Liver (tissue), 9 donors: ENCODE measurements around the gene FCHSD1. TPM values are rescaled to one million over a fixed set of nuclear protein-coding genes. Genes with fewer than 3 reads are reported as not detected.
A peak's percentile ranks its signal among the peaks of the same experiment; 100 is the strongest.

Experiments
- DNase-seq: peaks from one replicate; pipeline ENCODE4 v3.0.0-alpha.2; 2017; ENCODE audit warnings: low spot score
- H3K27ac ChIP-seq, 2 donors: one replicate each; pipeline ENCODE4 v1.7.0; 2013; ENCODE audit warnings: inconsistent platforms in 2 of 2, low read length in 2 of 2, control low read depth in 1 of 2, low read depth in 1 of 2, mild to moderate bottlenecking in 1 of 2
- H3K27me3 ChIP-seq, 4 donors: one replicate each; pipeline versions ENCODE4 v1.6.1 to v1.7.0; 2013; ENCODE audit warnings: low read length in 3 of 4, inconsistent platforms in 1 of 4, mild to moderate bottlenecking in 1 of 4, moderate library complexity in 1 of 4; ENCODE audit not compliant: control insufficient read depth in 4 of 4, insufficient read depth in 4 of 4
- H3K36me3 ChIP-seq, 4 donors: one replicate each; pipeline versions ENCODE4 v1.6.1 to v1.7.0; 2013; ENCODE audit warnings: low read length in 3 of 4, mild to moderate bottlenecking in 3 of 4, low read depth in 1 of 4, moderate library complexity in 1 of 4; ENCODE audit not compliant: control insufficient read depth in 4 of 4, insufficient read depth in 3 of 4
- H3K4me1 ChIP-seq, 4 donors: one replicate each; pipeline versions ENCODE4 v1.6.1 to v1.7.0; 2013; ENCODE audit warnings: low read length in 3 of 4, mild to moderate bottlenecking in 3 of 4, moderate library complexity in 1 of 4; ENCODE audit not compliant: control insufficient read depth in 4 of 4, insufficient read depth in 4 of 4
- H3K4me3 ChIP-seq, 3 donors: one replicate each; pipeline versions ENCODE4 v1.6.1 to v1.7.0; 2013; ENCODE audit warnings: low read length in 3 of 3, control low read depth in 1 of 3, low read depth in 1 of 3, mild to moderate bottlenecking in 1 of 3
- H3K9ac ChIP-seq, 2 donors: one replicate each; pipeline ENCODE4 v1.7.0; 2013; ENCODE audit warnings: low read length in 2 of 2, mild to moderate bottlenecking in 2 of 2, moderate library complexity in 2 of 2, control low read depth in 1 of 2, low read depth in 1 of 2
- H3K9me3 ChIP-seq, 4 donors: one replicate each; pipeline versions ENCODE4 v1.6.1 to v1.7.0; 2013; ENCODE audit warnings: low read length in 3 of 4; ENCODE audit not compliant: control insufficient read depth in 4 of 4
- FOXA2 ChIP-seq: IDR thresholded peaks from 2 replicates; pipeline ENCODE4 v1.6.1; 2016; ENCODE audit warnings: antibody characterized with exemption
- GABPA ChIP-seq, 2 donors: IDR thresholded peaks in 1 of 2; conservative IDR thresholded peaks in 1 of 2; 2 replicates each; pipeline ENCODE4 v1.6.1; 2016; ENCODE audit warnings: antibody characterized with exemption in 2 of 2, mild to moderate bottlenecking in 1 of 2, moderate library complexity in 1 of 2
- HNF4A ChIP-seq, 2 donors: conservative IDR thresholded peaks; 2 replicates each; pipeline ENCODE4 v1.6.1; 2016; ENCODE audit warnings: antibody characterized with exemption in 2 of 2, mild to moderate bottlenecking in 2 of 2
- JUND ChIP-seq, 2 donors: IDR thresholded peaks; 2 replicates each; pipeline ENCODE4 v1.6.1; 2016; ENCODE audit warnings: antibody characterized with exemption in 2 of 2
- NR2F2 ChIP-seq: IDR thresholded peaks from 2 replicates; pipeline ENCODE4 v1.6.1; 2016; ENCODE audit warnings: antibody characterized with exemption
- REST ChIP-seq: IDR thresholded peaks from 2 replicates; pipeline ENCODE4 v1.6.1; 2016; ENCODE audit warnings: antibody characterized with exemption, mild to moderate bottlenecking
- RXRA ChIP-seq, 2 donors: IDR thresholded peaks; 2 replicates each; pipeline ENCODE4 v1.6.1; 2017 to 2018; ENCODE audit warnings: antibody characterized with exemption in 2 of 2, mild to moderate bottlenecking in 1 of 2
- SP1 ChIP-seq: IDR thresholded peaks from 2 replicates; pipeline ENCODE4 v1.6.1; 2018; ENCODE audit warnings: antibody characterized with exemption, mild to moderate bottlenecking
- WGBS: extraction: QIAGEN DNeasy Blood & Tissue Kit; methylation state at CpG from one replicate; pipeline ENCODE4 v1.1.7; 2013; 5-methylcytosine and 5-hydroxymethylcytosine counted together
- polyA plus RNA-seq, 2 donors: library from polyadenylated mRNA; stranded (reverse) in 1 of 2; unstranded in 1 of 2; fragments of 200-250 nt in 1 of 2; fragments of >200 nt in 1 of 2; fragmentation: Nextera tagmentation in 1 of 2; extraction: Ambion mirVana in 1 of 2; gene quantifications; one replicate each; pipeline versions ENCODE4 v1.2.1 to v1.2.3, GENCODE V29; 2013 to 2015
- total RNA-seq, 2 donors: library from RNA; depleted of rRNA; stranded (reverse); fragments of >200 nt; gene quantifications; one replicate each; pipeline ENCODE4 v1.2.3, GENCODE V29; 2014
- TF ChIP-seq, protein P1 (sequence below): IDR thresholded peaks from 2 replicates; pipeline ENCODE4 v1.6.1; 2016; ENCODE audit warnings: antibody characterized with exemption
- TF ChIP-seq, protein P2 (sequence below): IDR thresholded peaks from 2 replicates; pipeline ENCODE4 v1.6.1; 2016; ENCODE audit warnings: antibody characterized with exemption
- donor health status: healthy.
- donor health status: healthy.
- donor health status: healthy.
- donor health status: healthy.
- donor health status: healthy.

The FCHSD1 gene
- total and polyA plus RNA-seq, 4 donors, result 1.3 to 6.4 (median 2.2) TPM

- Histone ChIP-seq H3K9ac (no peak overlapping the region), H3K4me3 (peak overlapping the region; percentile 75 to 94 (median 89)), H3K27me3 (no peaks in the 10 kb centered on the region), H3K27ac (no peak overlapping the region), H3K36me3 (no peaks in the 10 kb centered on the region), H3K9me3 (no peaks in the 10 kb centered on the region), H3K4me1 (peaks cover 9 to 24% (median 20%) of the 10 kb centered on the region in 4 donors)
- 17% methylated on average over 40 of the region's 40 CpGs for WGBS
- peak; percentile 98 for TF ChIP-seq REST
- TF ChIP-seq, protein P1, sequence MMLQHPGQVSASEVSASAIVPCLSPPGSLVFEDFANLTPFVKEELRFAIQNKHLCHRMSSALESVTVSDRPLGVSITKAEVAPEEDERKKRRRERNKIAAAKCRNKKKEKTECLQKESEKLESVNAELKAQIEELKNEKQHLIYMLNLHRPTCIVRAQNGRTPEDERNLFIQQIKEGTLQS, result no peak
- peak; percentile 66 for DNase-seq
These were observed 13.3 kb downstream of the FCHSD1 start for GRCh38 chr5:141637767-141638419.

- H3K4me1 ChIP-seq, result peaks cover 9 to 28% (median 20%) of the 10 kb centered on the region in 4 donors
- H3K9ac ChIP-seq, result peak overlapping the region in 1 of 2 donors; percentile 42
- no peaks in the 10 kb centered on the region for H3K27me3 ChIP-seq
- no peak for TF ChIP-seq GABPA (IDR thresholded peaks at IDR 0.05 in 1 of 2, conservative IDR thresholded peaks at IDR 0.05 in 1 of 2)
- peak; percentile 26 for TF ChIP-seq REST
- no peaks in the 10 kb centered on the region for H3K9me3 ChIP-seq
- peak overlapping the region in 1 of 2 donors; percentile 86 for H3K27ac ChIP-seq
- H3K4me3 ChIP-seq, result peak overlapping the region; percentile 75 to 94 (median 89)
- WGBS, result under 1% methylated on average over 63 of the region's 63 CpGs
- no peak for DNase-seq
- no peaks in the 10 kb centered on the region for H3K36me3 ChIP-seq
These were observed 14.0 kb downstream of the FCHSD1 start for GRCh38 chr5:141637123-141637766.

DNA sequence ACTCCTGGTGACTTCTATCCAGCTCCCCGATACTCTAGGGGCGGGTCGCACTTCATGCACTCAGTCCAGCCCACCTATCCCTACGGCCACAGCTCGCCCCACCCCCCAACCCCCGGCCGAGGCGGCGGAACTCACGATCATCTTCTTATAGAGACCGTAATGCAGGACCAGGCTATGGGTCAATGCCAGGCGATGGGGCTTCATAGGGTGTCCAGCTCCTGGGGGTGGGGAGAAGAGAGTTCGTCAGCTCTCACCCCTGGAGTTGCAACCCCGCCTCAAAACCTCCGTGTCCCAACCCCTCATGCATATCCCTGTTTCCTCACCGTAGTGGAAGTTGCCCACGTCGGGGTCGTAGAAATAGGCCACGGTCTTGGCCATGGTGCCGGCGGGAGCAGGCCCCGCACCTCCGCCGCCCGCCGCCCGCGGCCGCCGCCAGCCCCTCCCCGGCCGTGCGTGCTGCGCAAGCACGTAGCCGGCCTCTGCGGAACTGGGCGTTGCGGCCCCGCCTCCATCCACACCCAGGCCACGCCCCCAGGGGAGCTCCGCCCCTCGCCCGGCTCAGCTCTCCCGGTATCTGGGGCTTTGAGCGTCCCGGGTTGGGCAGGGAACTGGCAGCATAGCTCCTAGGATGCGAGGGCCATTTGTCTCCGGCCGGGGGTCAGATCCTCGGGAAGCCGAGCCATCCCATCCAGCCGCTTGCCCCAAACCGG is 14.7 kb downstream of the FCHSD1 start, which contains the start of the genes HDAC3 and RELL2:
HDAC3 (minus strand) TSS at position 437 of the 710 bp plus-strand sequence; CDS start at position 378, 59 bp downstream.
RELL2 (plus strand) TSS at position 585 of the 710 bp plus-strand sequence. CDS start 1,229 bp downstream, outside the sequence.
- DNase-seq, result peak; percentile 99
- Histone ChIP-seq H3K4me3 (peak within 1 kb of the TSS; percentile 75 to 94 (median 89)), H3K9ac (peak within 1 kb of the TSS; percentile 75 to 87), H3K36me3 (no peaks in the 10 kb centered on the region), H3K27ac (peak within 1 kb of the TSS; percentile 85 to 86), H3K27me3 (no peaks in the 10 kb centered on the region), H3K9me3 (no peaks in the 10 kb centered on the region), H3K4me1 (peaks cover 9 to 29% (median 21%) of the 10 kb centered on the region in 4 donors)
- under 1% methylated on average over 55 of the region's 55 CpGs for WGBS
- TF ChIP-seq JUND (IDR thresholded peaks at IDR 0.05) (no peak), FOXA2 (no peak), SP1 (peak; percentile 55), RXRA (IDR thresholded peaks at IDR 0.05) (no peak), REST (peak; percentile 83), NR2F2 (no peak), HNF4A (conservative IDR thresholded peaks at IDR 0.05) (no peak)
- TF ChIP-seq, protein P2, sequence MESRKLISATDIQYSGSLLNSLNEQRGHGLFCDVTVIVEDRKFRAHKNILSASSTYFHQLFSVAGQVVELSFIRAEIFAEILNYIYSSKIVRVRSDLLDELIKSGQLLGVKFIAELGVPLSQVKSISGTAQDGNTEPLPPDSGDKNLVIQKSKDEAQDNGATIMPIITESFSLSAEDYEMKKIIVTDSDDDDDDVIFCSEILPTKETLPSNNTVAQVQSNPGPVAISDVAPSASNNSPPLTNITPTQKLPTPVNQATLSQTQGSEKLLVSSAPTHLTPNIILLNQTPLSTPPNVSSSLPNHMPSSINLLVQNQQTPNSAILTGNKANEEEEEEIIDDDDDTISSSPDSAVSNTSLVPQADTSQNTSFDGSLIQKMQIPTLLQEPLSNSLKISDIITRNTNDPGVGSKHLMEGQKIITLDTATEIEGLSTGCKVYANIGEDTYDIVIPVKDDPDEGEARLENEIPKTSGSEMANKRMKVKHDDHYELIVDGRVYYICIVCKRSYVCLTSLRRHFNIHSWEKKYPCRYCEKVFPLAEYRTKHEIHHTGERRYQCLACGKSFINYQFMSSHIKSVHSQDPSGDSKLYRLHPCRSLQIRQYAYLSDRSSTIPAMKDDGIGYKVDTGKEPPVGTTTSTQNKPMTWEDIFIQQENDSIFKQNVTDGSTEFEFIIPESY, result no peak
